ENCODE measurements around the gene CCDC93. TPM values are rescaled to one million over a fixed set of nuclear protein-coding genes. Genes with fewer than 3 reads are reported as not detected.

Gene CCDC93
- polyA plus RNA-seq, 1 donor (not counting 4 experiments of a cell fraction or from before 2014, with no cell fraction given) = 21.3 TPM

DNA sequence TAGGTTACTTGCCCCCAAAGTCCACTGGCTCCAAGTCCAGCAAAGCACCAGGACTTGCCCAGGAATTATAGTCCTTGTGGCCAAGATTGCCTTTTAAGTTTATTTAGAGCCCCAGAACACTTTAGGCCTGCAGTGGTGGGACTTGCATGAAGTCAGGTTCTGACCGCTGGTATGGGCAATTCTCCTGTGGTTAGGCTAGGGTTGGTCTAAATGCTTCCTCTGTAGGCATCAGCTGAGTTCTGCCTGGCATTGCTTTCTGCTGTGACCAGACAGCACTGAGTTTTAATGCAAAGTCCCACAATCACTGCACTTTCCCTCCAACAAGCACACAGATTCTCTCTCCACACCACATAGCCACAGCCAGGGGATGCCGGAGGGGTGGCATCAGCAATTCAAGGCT is 134.9 kb downstream of the CCDC93 start:
- no peaks in the 10 kb centered on the region for H3K27me3 ChIP-seq (ENCODE audit: control insufficient read depth, extremely low read depth, insufficient read depth, low read length)
- H3K4me2 ChIP-seq (ENCODE audit: control insufficient read depth, extremely low read depth, insufficient read depth, low read depth, low read length) = no peak overlapping the region
- dilution Hi-C loops (cut with MboI; ENCODE audit: extremely low pct_ligation_motif_present, low sequenced_read_pairs) = no loop called here

DNA sequence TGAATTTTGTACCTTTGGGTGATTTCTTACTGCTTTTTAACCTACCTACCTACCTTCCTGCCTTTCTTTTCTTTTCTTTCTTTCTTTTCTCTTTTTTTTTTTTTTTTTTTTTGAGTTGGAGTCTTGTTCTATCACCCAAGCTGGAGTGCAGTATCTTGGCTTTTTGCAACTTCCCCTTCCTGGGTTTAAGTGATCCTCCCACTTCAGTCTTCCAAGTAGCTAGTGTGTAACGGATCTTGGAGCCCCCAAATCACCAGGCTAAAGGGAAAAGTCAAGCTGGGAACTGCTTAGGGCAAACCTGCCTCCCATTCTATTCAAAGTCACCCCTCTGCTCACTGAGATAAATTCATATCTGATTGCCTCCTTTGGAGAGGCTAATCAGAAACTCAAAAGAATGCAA is 138.1 kb downstream of the CCDC93 start:
- no peaks in the 10 kb centered on the region for H3K4me1 ChIP-seq (ENCODE audit: control insufficient read depth, extremely low read depth, insufficient read depth, low read length)
- no peak overlapping the region for H3K4me3 ChIP-seq (ENCODE audit: control insufficient read depth in 2 of 3, extremely low read depth in 1 of 3, insufficient read depth in 2 of 3, low read depth in 1 of 3, low read length in 3 of 3)
- DNase-seq (ENCODE audit: low read depth, low spot score) (no peak), FAIRE-seq (no peak)
- dilution Hi-C loops (cut with MboI; ENCODE audit: extremely low pct_ligation_motif_present, low sequenced_read_pairs) = no loop called here
- H3K9ac ChIP-seq (ENCODE audit: control insufficient read depth, extremely low read depth, insufficient read depth, low read length) = no peak overlapping the region
- H3K4me2 ChIP-seq (ENCODE audit: control insufficient read depth, extremely low read depth, insufficient read depth, low read depth, low read length) = no peak overlapping the region
- no peaks in the 10 kb centered on the region for H3K36me3 ChIP-seq (ENCODE audit: control insufficient read depth in 2 of 2, extremely low read depth in 1 of 2, insufficient read depth in 2 of 2, low read length in 2 of 2)
- H3K9me3 ChIP-seq (ENCODE audit: control insufficient read depth, low read depth, low read length) = no peaks in the 10 kb centered on the region
- no peaks in the 10 kb centered on the region for H3K79me2 ChIP-seq (ENCODE audit: control insufficient read depth, insufficient read depth, low read length)
- H3K27me3 ChIP-seq (ENCODE audit: control insufficient read depth, extremely low read depth, insufficient read depth, low read length) = no peaks in the 10 kb centered on the region
- no peak overlapping the region for H3K27ac ChIP-seq (ENCODE audit: control insufficient read depth, insufficient read depth, low read length)
- no peak for TF ChIP-seq EZH2 (IDR thresholded peaks at IDR 0.05; ENCODE audit: low read length)
- TF ChIP-seq, protein P1, sequence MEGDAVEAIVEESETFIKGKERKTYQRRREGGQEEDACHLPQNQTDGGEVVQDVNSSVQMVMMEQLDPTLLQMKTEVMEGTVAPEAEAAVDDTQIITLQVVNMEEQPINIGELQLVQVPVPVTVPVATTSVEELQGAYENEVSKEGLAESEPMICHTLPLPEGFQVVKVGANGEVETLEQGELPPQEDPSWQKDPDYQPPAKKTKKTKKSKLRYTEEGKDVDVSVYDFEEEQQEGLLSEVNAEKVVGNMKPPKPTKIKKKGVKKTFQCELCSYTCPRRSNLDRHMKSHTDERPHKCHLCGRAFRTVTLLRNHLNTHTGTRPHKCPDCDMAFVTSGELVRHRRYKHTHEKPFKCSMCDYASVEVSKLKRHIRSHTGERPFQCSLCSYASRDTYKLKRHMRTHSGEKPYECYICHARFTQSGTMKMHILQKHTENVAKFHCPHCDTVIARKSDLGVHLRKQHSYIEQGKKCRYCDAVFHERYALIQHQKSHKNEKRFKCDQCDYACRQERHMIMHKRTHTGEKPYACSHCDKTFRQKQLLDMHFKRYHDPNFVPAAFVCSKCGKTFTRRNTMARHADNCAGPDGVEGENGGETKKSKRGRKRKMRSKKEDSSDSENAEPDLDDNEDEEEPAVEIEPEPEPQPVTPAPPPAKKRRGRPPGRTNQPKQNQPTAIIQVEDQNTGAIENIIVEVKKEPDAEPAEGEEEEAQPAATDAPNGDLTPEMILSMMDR (optimal IDR thresholded peaks at IDR 0.05 in 1 of 3, IDR thresholded peaks at IDR 0.05 in 1 of 3, conservative IDR thresholded peaks at IDR 0.05 in 1 of 3; ENCODE audit: extremely low read depth in 1 of 3, insufficient read depth in 2 of 3, low read length in 3 of 3) = no peak
- H3K9me1 ChIP-seq (ENCODE audit: control insufficient read depth, extremely low read depth, insufficient read depth, low read length) = no peaks in the 10 kb centered on the region
- H2AFZ ChIP-seq (ENCODE audit: control insufficient read depth, low read length) = no peak overlapping the region
- H4K20me1 ChIP-seq (ENCODE audit: control insufficient read depth, extremely low read depth, insufficient read depth, low read length) = no peaks in the 10 kb centered on the region

More for the DNA sequence above, 134.9 kb downstream of the CCDC93 start:
- no peak for DNase-seq (ENCODE audit: low read depth, low spot score)
- H3K36me3 ChIP-seq (ENCODE audit: control insufficient read depth in 2 of 2, extremely low read depth in 1 of 2, insufficient read depth in 2 of 2, low read length in 2 of 2) = no peaks in the 10 kb centered on the region
- H3K9me3 ChIP-seq (ENCODE audit: control insufficient read depth, low read depth, low read length) = no peaks in the 10 kb centered on the region
- no peak overlapping the region for H3K4me3 ChIP-seq (ENCODE audit: control insufficient read depth in 2 of 3, extremely low read depth in 1 of 3, insufficient read depth in 2 of 3, low read depth in 1 of 3, low read length in 3 of 3)
- no peaks in the 10 kb centered on the region for H4K20me1 ChIP-seq (ENCODE audit: control insufficient read depth, extremely low read depth, insufficient read depth, low read length)
- H2AFZ ChIP-seq (ENCODE audit: control insufficient read depth, low read length) = no peak overlapping the region
- no peaks in the 10 kb centered on the region for H3K79me2 ChIP-seq (ENCODE audit: control insufficient read depth, insufficient read depth, low read length)
- H3K27ac ChIP-seq (ENCODE audit: control insufficient read depth, insufficient read depth, low read length) = no peak overlapping the region
- H3K9ac ChIP-seq (ENCODE audit: control insufficient read depth, extremely low read depth, insufficient read depth, low read length) = no peak overlapping the region
- no peak for FAIRE-seq
- no peaks in the 10 kb centered on the region for H3K4me1 ChIP-seq (ENCODE audit: control insufficient read depth, extremely low read depth, insufficient read depth, low read length)
- TF ChIP-seq, protein P1 (optimal IDR thresholded peaks at IDR 0.05 in 1 of 3, IDR thresholded peaks at IDR 0.05 in 1 of 3, conservative IDR thresholded peaks at IDR 0.05 in 1 of 3; ENCODE audit: extremely low read depth in 1 of 3, insufficient read depth in 2 of 3, low read length in 3 of 3) = no peak
- no peak for TF ChIP-seq EZH2 (IDR thresholded peaks at IDR 0.05; ENCODE audit: low read length)
- H3K9me1 ChIP-seq (ENCODE audit: control insufficient read depth, extremely low read depth, insufficient read depth, low read length) = no peaks in the 10 kb centered on the region

Small RNA genes within 50 kb of the gene (small RNA-seq; reads per million reads assigned to genes)
- 0 reads per million in 3 experiments for gene RN7SL111P (ENCODE audit: insufficient read length in 3 of 3, low read depth in 3 of 3, low replicate concordance in 1 of 3)

Other genes starting within 250 kb of the CCDC93 start
- 50.1 to 73.4 TPM (median 51.8 TPM) in 3 replicates for gene DDX18, start 199.4 kb downstream of the CCDC93 start, polyA plus RNA-seq
- 16.2 to 28.6 TPM (median 19.4 TPM) in 3 replicates for gene INSIG2, start 74.4 kb upstream of the CCDC93 start, polyA plus RNA-seq